SK-N-MC (cell line): ENCODE results near the gene EPN2.

ENCODE experiments used
- EZH2 ChIP-seq: fragments of 200-600 bp; sonication (generic); IDR thresholded peaks from one replicate; pipeline ENCODE4 v1.6.1; 2017; ENCODE audit warnings: antibody characterized with exemption
- POLR2AphosphoS5 ChIP-seq: IDR thresholded peaks from 2 replicates; pipeline ENCODE4 v1.6.1; 2012; ENCODE audit warnings: mild to moderate bottlenecking, low read depth, low read length, borderline replicate concordance

DNA sequence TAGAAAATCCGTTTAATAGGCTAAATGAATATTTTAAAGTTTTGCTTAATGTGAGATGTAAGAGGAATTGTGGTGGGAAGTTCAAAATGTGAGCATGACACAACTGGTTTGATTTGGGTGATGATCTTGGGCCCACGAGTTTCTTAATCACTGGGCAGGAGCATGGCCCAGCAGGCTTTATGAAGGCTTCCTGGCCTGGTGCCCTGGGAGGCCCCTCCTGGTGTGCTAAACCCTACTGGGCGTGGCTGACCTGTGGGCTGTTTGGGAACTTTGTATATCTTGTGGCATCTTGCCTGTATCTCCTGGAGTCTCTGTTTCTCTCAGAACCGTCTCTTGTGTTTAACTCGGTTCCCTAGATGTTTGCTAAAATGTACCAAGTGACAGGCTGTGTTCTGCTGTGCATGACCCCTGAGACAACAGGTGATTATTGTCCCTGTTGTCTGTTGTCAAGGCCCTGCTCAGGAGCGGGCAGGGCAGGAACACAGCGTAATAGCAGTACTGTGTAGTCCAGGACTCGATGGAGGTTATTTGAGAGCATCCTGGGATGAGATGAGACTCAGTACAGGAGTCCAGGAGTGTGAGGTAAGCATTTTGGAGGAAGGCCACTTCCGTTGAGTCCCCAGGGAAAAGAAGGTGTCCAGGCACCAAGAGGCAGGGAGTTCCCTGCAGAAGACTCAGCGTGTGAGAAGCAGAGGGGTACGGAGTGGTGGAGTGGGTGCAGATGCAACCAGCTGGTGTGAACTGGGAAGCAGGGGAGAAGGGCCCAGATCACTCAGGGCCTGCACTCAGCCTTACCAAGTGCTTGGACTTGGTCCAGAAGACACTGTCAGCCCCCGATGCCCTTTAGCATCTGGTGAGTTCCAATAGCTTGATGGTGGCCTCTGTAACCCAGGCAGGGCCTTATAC lies 76.8 kb downstream of the EPN2 start:
- no peak for TF ChIP-seq EZH2
- TF ChIP-seq POLR2AphosphoS5 = no peak
